ENCODE data around the gene IQSEC1.

Gene IQSEC1

GRCh38 chr3:12924437-12924836, 148.8 kb downstream of the IQSEC1 start:
- no peak for DNase-seq

- no peak for DNase-seq
These were observed 150.3 kb downstream of the IQSEC1 start for GRCh38 chr3:12922881-12923431.

- no peak for DNase-seq
These were observed 150.9 kb downstream of the IQSEC1 start for GRCh38 chr3:12922306-12922705.

GRCh38 chr3:12921736-12922135, 151.5 kb downstream of the IQSEC1 start:
- DNase-seq: no peak

GRCh38 chr3:12920967-12921366, 152.3 kb downstream of the IQSEC1 start:
- no peak for DNase-seq

- DNase-seq: no peak
These were observed 154.0 kb downstream of the IQSEC1 start for GRCh38 chr3:12919205-12919604.

GRCh38 chr3:12918231-12918630, 155.0 kb downstream of the IQSEC1 start:
- DNase-seq: no peak

GRCh38 chr3:12916159-12916558, 157.1 kb downstream of the IQSEC1 start:
- peak; percentile 25 for DNase-seq

- no peak for DNase-seq
These were observed 159.1 kb downstream of the IQSEC1 start for GRCh38 chr3:12914088-12914487.

- no peak for DNase-seq
These were observed 161.3 kb downstream of the IQSEC1 start for GRCh38 chr3:12911881-12912415.

- no peak for DNase-seq
These were observed 162.7 kb downstream of the IQSEC1 start for GRCh38 chr3:12910356-12911099.

GRCh38 chr3:12909710-12910109, 163.5 kb downstream of the IQSEC1 start:
- no peak for DNase-seq

GRCh38 chr3:12908859-12909258, 164.4 kb downstream of the IQSEC1 start:
- no peak for DNase-seq

- no peak for DNase-seq
These were observed 165.0 kb downstream of the IQSEC1 start for GRCh38 chr3:12908136-12908730.

GRCh38 chr3:12907729-12908128, 165.5 kb downstream of the IQSEC1 start:
- no peak for DNase-seq

GRCh38 chr3:12907296-12907695, 165.9 kb downstream of the IQSEC1 start:
- DNase-seq: no peak

GRCh38 chr3:12906916-12907290, 166.3 kb downstream of the IQSEC1 start:
- no peak for DNase-seq

GRCh38 chr3:12906141-12906915, 166.9 kb downstream of the IQSEC1 start:
- DNase-seq: no peak

GRCh38 chr3:12905316-12906071, 167.7 kb downstream of the IQSEC1 start:
- DNase-seq: no peak

GRCh38 chr3:12904951-12905315, 168.3 kb downstream of the IQSEC1 start:
- no peak for DNase-seq

- DNase-seq: no peak
These were observed 169.3 kb downstream of the IQSEC1 start for GRCh38 chr3:12903881-12904280.

GRCh38 chr3:12903000-12903800, 170.0 kb downstream of the IQSEC1 start:
- no peak for DNase-seq

All from activated CD4-positive, alpha-beta T cell treated with anti-CD3 and anti-CD28 coated beads, Interleukin-2, amount 50 U/mL, for 16 hours (primary cell).